Measurements from ENCODE around the gene FAM227B. TPM values are rescaled to one million over a fixed set of nuclear protein-coding genes. Genes with fewer than 3 reads are reported as not detected.
A peak's percentile ranks its signal among the peaks of the same experiment; 100 is the strongest.

Gene FAM227B
- total RNA-seq, 1 donor from 2014 or later, result 4.5 TPM

- H3K27ac ChIP-seq, result no peak overlapping the region
- intact Hi-C loops (cut with DNase I), result loop anchor here (10.0 kb wide), 1 partner anchor 443 kb away; no protein-coding TSS in a partner anchor
- no peak for DNase-seq
- no peak for ATAC-seq
- no peak for TF ChIP-seq CTCF (IDR thresholded peaks at IDR 0.05)
- no peaks in the 10 kb centered on the region for H3K36me3 ChIP-seq
- H3K4me3 ChIP-seq, result no peak overlapping the region
- H3K27me3 ChIP-seq, result no peaks in the 10 kb centered on the region
- H3K4me1 ChIP-seq, result peaks cover 6% of the 10 kb centered on the region
- no peaks in the 10 kb centered on the region for H3K9me3 ChIP-seq
These were observed 178.8 kb downstream of the FAM227B start for GRCh38 chr15:49441816-49442215.

GRCh38 chr15:49441356-49441755 lies 179.3 kb downstream of the FAM227B start:
- Histone ChIP-seq H3K4me1 (peaks cover 6% of the 10 kb centered on the region), H3K9me3 (no peaks in the 10 kb centered on the region), H3K4me3 (no peak overlapping the region), H3K27ac (no peak overlapping the region), H3K27me3 (no peaks in the 10 kb centered on the region), H3K36me3 (no peaks in the 10 kb centered on the region)
- no peak for TF ChIP-seq CTCF (IDR thresholded peaks at IDR 0.05)
- ATAC-seq (no peak), DNase-seq (no peak)
- intact Hi-C loops (cut with DNase I), result loop anchor here (10.0 kb wide), 1 partner anchor 443 kb away; no protein-coding TSS in a partner anchor

DNA sequence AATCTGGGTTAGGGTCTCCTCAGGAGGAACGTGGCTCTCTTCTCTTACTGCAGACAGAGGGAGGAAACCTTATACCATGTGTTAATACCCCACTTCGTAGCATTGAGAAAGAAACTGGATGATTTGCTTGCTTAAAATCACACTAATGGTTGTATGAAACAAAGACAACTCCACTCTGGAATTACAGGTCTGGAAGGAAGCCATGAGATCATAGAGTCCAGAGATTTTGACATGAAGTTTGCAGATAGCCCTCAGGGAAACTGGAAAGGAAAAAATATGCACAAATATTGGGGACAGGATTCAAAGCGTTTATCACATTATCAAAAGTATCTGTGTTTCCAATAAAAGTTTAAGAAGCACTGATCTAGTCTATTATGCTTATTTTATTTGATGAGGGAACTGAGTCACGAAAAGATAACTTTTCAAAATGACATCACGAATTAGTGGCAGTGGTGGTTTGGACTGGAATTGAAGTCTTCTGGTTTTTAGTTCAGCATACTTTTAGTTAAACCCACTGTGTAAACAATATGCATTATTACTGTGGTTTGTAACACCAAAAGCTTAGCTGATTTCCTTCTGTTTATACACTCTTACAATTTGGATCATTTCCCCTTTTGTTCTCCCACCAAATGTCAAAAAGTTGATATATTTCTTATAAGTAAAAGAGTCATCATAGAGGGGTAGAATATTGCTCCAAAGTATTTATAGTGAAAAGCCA lies 180.8 kb downstream of the FAM227B start:
- Histone ChIP-seq H3K27me3 (no peaks in the 10 kb centered on the region), H3K36me3 (no peaks in the 10 kb centered on the region), H3K9me3 (no peaks in the 10 kb centered on the region), H3K4me3 (no peak overlapping the region), H3K4me1 (peaks cover 6% of the 10 kb centered on the region), H3K27ac (no peak overlapping the region)
- intact Hi-C loops (cut with DNase I), result loop anchor here (10.0 kb wide), 1 partner anchor 445 kb away; no protein-coding TSS in a partner anchor
- DNase-seq (no peak), ATAC-seq (no peak)
- TF ChIP-seq CTCF (IDR thresholded peaks at IDR 0.05), result no peak

- Histone ChIP-seq H3K27ac (peak overlapping the region; percentile 2), H3K4me1 (peaks cover 6% of the 10 kb centered on the region), H3K27me3 (no peaks in the 10 kb centered on the region), H3K36me3 (no peaks in the 10 kb centered on the region), H3K9me3 (no peaks in the 10 kb centered on the region), H3K4me3 (no peak overlapping the region)
- intact Hi-C loops (cut with DNase I), result no loop called here
- TF ChIP-seq CTCF (IDR thresholded peaks at IDR 0.05), result no peak
- no peak for DNase-seq
- peak; percentile 94 for ATAC-seq
These were observed 181.5 kb downstream of the FAM227B start for GRCh38 chr15:49438962-49439631.

DNA sequence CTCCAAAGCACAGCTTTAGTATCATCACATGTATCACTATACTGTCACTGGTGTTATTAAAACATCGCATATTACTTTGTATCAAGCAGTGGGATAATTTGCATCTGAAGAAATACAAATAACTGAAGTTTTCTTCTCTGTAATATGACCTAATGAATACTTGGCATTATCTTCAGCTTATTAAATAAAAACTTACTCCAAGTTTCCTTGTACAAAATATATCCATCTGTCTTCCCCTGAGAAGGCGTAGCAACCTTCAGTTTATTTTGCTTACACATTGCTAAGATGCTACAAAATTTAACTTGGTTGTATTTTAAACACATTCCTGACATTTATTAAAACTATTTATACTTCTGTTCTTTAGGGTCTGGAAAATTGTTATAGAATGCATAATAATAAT lies 183.9 kb downstream of the FAM227B start:
- H3K27ac ChIP-seq, result no peak overlapping the region
- ATAC-seq (no peak), DNase-seq (no peak)
- no peak for TF ChIP-seq CTCF (IDR thresholded peaks at IDR 0.05)
- no peak overlapping the region for H3K4me3 ChIP-seq
- intact Hi-C loops (cut with DNase I), result no loop called here
- peaks cover 6% of the 10 kb centered on the region for H3K4me1 ChIP-seq
- no peaks in the 10 kb centered on the region for H3K9me3 ChIP-seq
- H3K27me3 ChIP-seq, result no peaks in the 10 kb centered on the region
- H3K36me3 ChIP-seq, result no peaks in the 10 kb centered on the region

Data from upper lobe of right lung (tissue), 1 donor.